ENCODE results near the gene COL23A1. TPM values are rescaled to one million over a fixed set of nuclear protein-coding genes. Genes with fewer than 3 reads are reported as not detected.

COL23A1 gene
- total and polyA plus RNA-seq, 2 of the 8 experiments (the other 6 are each of a cell fraction or from before 2014, with no cell fraction given), result 3.1 to 4.7 TPM

GRCh38 chr5:178337334-178337741, 252.9 kb downstream of the COL23A1 start (continued):
- TF ChIP-seq CTCF (IDR thresholded peaks at IDR 0.05; ENCODE audit: control extremely low read depth in 1 of 3, insufficient read depth in 1 of 3, low read depth in 1 of 3, low read length in 3 of 3) (no peak), SIX5 (IDR thresholded peaks at IDR 0.05; ENCODE audit: low read depth, low read length) (no peak), BRCA1 (IDR thresholded peaks at IDR 0.05; ENCODE audit: low read depth, low read length) (no peak), MAFK (IDR thresholded peaks at IDR 0.05; ENCODE audit: low read depth, low read length) (no peak), TAF7 (optimal IDR thresholded peaks at IDR 0.05; ENCODE audit: borderline replicate concordance, low read depth, low read length) (no peak), NANOG (IDR thresholded peaks at IDR 0.05; ENCODE audit: insufficient read depth, low read depth, low read length, poor library complexity, severe bottlenecking) (no peak)
- TF ChIP-seq, protein P1, sequence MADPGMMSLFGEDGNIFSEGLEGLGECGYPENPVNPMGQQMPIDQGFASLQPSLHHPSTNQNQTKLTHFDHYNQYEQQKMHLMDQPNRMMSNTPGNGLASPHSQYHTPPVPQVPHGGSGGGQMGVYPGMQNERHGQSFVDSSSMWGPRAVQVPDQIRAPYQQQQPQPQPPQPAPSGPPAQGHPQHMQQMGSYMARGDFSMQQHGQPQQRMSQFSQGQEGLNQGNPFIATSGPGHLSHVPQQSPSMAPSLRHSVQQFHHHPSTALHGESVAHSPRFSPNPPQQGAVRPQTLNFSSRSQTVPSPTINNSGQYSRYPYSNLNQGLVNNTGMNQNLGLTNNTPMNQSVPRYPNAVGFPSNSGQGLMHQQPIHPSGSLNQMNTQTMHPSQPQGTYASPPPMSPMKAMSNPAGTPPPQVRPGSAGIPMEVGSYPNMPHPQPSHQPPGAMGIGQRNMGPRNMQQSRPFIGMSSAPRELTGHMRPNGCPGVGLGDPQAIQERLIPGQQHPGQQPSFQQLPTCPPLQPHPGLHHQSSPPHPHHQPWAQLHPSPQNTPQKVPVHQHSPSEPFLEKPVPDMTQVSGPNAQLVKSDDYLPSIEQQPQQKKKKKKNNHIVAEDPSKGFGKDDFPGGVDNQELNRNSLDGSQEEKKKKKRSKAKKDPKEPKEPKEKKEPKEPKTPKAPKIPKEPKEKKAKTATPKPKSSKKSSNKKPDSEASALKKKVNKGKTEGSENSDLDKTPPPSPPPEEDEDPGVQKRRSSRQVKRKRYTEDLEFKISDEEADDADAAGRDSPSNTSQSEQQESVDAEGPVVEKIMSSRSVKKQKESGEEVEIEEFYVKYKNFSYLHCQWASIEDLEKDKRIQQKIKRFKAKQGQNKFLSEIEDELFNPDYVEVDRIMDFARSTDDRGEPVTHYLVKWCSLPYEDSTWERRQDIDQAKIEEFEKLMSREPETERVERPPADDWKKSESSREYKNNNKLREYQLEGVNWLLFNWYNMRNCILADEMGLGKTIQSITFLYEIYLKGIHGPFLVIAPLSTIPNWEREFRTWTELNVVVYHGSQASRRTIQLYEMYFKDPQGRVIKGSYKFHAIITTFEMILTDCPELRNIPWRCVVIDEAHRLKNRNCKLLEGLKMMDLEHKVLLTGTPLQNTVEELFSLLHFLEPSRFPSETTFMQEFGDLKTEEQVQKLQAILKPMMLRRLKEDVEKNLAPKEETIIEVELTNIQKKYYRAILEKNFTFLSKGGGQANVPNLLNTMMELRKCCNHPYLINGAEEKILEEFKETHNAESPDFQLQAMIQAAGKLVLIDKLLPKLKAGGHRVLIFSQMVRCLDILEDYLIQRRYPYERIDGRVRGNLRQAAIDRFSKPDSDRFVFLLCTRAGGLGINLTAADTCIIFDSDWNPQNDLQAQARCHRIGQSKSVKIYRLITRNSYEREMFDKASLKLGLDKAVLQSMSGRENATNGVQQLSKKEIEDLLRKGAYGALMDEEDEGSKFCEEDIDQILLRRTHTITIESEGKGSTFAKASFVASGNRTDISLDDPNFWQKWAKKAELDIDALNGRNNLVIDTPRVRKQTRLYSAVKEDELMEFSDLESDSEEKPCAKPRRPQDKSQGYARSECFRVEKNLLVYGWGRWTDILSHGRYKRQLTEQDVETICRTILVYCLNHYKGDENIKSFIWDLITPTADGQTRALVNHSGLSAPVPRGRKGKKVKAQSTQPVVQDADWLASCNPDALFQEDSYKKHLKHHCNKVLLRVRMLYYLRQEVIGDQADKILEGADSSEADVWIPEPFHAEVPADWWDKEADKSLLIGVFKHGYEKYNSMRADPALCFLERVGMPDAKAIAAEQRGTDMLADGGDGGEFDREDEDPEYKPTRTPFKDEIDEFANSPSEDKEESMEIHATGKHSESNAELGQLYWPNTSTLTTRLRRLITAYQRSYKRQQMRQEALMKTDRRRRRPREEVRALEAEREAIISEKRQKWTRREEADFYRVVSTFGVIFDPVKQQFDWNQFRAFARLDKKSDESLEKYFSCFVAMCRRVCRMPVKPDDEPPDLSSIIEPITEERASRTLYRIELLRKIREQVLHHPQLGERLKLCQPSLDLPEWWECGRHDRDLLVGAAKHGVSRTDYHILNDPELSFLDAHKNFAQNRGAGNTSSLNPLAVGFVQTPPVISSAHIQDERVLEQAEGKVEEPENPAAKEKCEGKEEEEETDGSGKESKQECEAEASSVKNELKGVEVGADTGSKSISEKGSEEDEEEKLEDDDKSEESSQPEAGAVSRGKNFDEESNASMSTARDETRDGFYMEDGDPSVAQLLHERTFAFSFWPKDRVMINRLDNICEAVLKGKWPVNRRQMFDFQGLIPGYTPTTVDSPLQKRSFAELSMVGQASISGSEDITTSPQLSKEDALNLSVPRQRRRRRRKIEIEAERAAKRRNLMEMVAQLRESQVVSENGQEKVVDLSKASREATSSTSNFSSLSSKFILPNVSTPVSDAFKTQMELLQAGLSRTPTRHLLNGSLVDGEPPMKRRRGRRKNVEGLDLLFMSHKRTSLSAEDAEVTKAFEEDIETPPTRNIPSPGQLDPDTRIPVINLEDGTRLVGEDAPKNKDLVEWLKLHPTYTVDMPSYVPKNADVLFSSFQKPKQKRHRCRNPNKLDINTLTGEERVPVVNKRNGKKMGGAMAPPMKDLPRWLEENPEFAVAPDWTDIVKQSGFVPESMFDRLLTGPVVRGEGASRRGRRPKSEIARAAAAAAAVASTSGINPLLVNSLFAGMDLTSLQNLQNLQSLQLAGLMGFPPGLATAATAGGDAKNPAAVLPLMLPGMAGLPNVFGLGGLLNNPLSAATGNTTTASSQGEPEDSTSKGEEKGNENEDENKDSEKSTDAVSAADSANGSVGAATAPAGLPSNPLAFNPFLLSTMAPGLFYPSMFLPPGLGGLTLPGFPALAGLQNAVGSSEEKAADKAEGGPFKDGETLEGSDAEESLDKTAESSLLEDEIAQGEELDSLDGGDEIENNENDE (IDR thresholded peaks at IDR 0.05; ENCODE audit: insufficient replicate concordance, low read length), result no peak

All from H1 (cell line).